HG03196 (cell line): ENCODE data around the gene SGCG.
"Not testable (repeated sequence)": the region's sequence is repeated elsewhere in the genome, so short reads cannot be mapped to it uniquely, and the experiment has no call there.

Experiments used
- ATAC-seq: cut with Tn5 transposase; IDR thresholded peaks from one replicate; pipeline ENCODE4 v1.9.1; 2021; ENCODE audit not compliant: unreplicated experiment

SGCG gene, protein sequence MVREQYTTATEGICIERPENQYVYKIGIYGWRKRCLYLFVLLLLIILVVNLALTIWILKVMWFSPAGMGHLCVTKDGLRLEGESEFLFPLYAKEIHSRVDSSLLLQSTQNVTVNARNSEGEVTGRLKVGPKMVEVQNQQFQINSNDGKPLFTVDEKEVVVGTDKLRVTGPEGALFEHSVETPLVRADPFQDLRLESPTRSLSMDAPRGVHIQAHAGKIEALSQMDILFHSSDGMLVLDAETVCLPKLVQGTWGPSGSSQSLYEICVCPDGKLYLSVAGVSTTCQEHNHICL

DNA sequence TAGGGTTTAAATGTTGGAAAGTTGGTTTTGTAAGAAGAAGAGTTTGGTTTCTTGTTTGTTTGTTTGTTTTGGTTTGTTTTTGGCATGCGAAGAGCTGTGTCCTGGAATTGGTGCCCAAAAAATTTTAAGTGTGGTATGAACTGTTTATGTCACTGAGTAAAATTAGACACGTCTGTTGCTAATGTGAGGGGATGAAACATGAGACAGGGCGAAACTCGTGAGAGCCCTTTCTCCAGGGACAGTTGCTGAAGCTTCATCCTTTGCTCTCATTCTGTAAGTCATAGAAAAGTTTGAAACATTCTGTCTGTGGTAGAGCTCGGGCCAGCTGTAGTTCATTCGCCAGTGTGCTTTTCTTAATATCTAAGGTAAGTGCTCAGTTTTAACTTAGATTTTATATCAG lies at the start of gene SGCG:
TSS of gene SGCG (plus strand) at position 269 of the 400 bp plus-strand sequence. CDS start 22,716 bp downstream, outside the sequence.
- no peak for ATAC-seq

DNA sequence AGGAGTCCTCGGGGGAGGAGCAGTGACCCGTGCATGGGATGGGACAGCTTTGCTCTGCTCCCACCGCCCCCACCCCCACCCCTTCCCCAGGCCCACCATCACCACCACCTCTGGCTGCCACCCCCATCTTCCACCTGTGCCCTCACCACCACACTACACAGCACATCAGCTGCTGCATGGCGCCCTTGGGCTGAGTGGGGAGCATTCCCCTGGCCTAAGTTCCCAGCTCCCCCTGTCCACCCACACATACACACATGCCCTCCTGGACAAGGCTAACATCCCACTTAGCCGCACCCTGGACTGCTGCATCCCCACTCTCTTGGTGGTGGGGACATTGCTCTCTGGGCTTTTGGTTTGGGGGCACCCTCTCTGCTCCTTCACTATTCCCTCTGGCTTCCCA lies 46.2 kb upstream of the SGCG start:
- ATAC-seq: no peak

DNA sequence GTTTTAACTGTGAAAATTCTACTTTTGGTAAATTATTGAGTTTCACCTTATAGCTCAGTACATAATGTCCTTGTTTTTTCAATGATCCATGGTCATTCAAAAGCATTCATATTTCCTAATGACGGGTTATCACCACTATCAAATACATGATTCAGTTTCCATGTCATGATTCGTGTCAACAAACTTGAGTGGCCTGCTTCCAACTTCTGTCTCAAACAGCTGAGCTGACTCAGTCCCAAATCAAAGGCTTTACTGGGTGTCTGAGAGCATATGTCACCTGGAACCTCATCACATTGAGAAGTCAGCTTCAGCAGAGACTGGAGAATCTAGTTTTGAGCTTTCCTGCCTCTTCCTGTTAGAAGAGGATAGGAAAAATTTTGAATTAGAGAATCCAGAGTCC lies 40.3 kb upstream of the SGCG start:
- ATAC-seq: no peak

DNA sequence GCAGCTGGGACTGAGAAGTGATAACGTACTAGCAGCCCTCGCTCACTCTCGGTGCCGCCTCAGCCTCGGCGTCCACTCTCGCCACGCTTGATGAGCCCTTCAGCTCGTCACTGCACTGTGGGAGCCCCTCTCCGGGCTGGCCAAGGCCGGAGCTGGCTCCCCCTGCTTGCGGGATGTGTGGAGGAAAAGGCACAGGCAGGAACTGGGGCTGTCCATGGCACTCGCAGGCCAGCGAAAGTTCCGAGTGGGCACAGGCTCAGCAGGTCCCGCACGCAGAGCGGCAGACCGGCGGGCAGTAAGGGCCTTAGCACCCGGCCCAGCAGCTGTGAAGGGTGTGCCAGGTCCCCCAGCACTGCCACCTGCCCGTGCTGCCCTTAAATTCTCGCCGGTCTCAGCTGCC lies 38.8 kb upstream of the SGCG start:
- no peak for ATAC-seq

DNA sequence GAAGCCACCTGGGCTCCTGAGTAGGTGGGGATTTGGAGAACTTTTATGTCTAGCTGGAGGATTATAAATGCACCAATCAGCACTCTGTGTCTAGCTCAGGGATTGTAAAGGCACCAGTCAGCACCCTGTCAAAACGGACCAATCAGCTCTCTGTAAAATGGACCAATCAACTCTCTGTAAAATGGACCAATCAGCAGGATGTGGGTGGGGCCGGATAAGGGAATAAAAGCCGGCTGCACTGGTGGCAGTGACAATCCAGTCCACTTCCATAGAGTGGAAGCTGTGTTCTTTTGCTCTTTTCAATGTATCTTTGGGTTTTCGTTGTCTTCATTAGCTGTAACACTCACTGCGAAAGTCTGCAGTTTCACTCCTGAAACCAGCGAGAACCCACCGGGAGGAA lies 38.2 kb upstream of the SGCG start:
- ATAC-seq: not testable (repeated sequence)

DNA sequence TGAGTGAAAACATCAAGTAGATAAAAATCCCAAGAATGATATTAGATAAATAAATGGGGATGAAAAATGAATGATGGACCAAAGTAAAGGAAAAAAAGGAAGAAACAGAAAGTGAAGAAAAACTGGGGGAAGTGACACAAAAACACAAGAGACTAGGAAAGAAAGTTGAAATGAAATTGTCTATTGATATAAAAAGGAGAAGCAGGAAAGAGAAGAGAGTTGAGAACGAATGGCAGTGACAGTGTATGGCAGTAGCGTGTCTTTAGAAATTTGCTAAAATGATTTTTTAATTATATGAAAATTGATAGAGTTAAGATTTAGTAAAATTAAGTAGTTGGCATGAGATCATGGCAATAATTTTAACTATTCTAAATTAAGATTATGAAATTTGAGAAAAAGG lies 36.3 kb upstream of the SGCG start:
- no peak for ATAC-seq

DNA sequence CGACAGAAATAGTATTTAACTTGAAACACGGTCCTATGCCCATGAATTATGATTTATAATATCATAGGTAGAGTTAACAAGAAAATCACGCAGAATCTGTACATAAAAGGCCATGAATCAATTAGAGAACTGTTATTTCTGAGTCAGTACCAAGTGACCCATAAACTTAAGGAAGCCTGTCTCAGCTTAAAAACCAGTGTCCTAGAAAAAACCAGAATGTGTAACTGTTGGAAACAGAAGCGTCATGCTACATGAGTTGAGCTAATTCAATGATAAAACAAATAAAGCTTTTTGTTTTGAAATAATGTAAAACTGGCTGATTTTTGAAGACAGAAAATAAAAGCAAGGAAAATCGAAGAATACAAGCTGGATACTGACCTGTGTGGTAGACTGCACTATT lies 34.8 kb upstream of the SGCG start:
- ATAC-seq: no peak

DNA sequence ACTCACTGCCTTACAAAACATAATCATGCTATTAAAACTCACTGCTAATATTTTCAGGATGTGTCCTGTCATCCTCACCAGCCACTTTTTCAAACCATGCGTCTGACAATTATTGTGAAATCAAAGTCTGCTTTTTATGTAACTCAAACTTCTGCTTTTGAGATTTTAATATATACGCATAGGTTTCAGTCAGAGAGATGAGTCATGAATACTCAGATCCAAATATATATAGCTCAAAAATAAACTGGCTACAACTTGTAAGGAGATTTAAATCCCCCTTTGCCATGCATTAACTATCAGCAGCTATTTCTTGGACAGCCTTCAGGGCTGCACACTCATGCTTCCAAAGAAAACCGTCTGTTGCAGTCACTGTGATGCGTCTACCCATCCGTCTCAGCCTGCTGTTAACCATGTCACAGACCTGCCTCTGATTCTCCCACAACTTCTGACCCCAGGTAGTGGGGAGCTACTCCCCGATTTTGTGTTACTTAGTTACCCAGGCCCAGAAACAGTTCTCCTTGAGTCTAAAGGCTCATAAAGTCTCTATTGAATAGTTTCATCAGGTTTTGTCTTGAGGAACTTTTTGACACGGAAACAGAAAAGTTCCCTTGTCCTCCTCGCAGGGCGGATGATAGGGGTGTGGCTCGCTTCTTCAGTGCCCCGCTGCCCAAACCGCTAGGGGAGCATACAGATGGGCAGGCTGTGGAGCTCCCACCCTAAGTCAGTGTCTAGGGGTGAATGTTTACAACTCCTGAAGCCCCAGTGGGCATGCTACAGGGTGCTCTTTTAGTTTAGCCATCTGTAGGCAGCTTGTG lies 33.8 kb upstream of the SGCG start:
- no peak for ATAC-seq

DNA sequence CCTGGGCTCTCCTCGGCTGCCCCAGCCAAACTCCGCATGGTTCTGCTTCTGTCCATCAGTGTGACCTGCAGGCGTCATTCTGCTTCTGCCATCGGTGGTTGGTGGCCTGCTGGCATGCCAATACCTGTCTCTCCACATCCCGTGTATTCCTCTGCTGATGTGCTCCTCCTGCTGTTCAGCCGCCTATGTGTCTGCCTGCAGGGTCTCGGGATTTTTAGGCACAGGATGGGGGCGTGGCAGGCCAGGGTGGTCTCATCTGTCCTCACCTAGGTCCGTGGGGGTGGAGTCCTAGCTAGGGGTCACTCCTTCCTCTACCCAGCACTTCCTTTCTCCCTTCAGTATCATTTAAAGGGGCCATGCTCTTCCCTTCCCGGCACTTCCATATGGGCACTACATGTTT lies 33.0 kb upstream of the SGCG start:
- no peak for ATAC-seq

DNA sequence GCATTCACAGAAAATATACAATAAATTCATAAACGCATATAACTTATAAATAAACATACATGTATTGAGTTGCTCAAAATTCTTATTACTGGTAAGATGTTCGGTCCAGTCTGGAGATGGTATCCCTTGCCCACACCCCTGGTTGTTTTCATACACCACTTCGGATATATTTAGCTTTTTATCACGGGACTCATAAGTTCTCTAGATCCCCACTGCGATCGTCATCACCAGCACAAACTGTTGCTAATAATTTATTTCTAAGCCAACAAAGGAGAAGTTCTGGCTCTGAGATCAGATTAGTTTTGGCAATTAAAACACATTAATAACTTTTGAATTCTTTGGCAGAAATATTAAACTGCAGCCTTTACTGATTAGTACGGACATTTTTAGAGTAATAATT lies 23.0 kb upstream of the SGCG start:
- no peak for ATAC-seq

DNA sequence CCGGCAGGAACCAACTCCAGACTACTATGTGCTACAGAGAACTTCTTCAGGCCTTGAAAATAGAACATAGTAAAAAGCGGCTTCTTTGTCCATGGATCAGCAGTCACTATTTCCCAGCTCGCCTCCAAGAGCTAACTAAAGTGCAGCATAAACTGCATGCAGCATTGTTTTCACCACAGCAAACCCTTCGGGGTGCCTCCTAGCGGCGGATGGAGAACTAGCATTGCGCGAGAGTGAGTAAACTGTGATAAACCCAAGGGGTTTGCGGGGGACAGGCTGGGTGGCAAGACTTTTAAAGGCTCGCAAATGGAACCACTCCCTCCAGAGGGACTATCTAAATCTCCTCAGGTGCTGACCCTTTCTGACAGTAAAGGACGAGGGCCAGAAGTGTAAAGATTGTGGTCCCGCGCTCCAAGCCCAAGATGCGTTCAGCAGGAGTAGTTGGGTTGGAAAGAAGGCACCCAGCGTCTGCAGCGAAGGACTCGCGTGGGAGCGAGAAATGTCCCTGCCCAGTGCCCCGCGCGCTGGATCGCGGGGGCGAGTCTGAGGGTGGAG lies 21.5 kb upstream of the SGCG start:
- no peak for ATAC-seq

DNA sequence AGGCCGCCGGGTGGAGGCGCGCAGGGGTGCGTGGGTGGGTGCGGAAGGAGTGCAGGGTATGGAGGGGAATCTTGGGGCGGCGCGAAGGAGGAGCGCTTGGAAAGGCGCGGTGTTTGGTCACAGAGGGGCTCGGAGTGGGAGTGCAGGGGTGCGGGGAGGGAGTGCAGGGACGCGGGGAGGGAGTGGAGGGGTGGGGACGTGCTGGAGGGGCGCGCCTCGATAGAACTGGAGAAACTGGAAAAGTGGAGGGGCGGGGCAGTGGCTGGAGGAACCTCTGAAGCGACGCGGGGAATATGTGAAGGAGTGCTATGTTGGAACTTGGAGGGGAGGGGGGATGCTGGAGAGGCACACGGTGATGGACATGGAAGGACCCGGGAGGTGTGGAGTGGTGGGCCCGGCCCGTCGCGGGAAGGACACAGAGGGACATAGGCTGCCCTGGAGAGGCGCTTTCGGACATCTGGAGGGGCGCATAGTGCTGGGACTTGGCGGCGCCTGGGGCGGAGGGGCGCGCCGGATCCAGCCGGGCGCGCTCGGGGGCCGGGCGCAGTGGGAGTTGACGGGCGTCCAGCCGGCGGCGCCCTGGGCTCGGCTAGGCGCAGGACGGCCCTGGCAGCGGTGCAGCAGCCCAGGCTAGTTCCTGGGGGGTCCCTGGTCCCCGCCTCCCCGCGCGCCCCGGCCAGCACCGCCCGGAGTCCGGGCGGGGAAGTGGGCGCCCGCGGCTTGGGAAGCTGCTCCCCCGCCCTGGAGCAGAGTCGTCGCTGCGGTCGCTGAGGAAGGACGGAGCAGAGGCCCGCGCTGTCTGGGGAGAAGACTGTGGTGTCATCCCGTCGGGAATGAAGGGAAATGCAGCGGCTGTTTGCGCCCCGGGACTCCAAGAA lies 20.8 kb upstream of the SGCG start:
- no peak for ATAC-seq

DNA sequence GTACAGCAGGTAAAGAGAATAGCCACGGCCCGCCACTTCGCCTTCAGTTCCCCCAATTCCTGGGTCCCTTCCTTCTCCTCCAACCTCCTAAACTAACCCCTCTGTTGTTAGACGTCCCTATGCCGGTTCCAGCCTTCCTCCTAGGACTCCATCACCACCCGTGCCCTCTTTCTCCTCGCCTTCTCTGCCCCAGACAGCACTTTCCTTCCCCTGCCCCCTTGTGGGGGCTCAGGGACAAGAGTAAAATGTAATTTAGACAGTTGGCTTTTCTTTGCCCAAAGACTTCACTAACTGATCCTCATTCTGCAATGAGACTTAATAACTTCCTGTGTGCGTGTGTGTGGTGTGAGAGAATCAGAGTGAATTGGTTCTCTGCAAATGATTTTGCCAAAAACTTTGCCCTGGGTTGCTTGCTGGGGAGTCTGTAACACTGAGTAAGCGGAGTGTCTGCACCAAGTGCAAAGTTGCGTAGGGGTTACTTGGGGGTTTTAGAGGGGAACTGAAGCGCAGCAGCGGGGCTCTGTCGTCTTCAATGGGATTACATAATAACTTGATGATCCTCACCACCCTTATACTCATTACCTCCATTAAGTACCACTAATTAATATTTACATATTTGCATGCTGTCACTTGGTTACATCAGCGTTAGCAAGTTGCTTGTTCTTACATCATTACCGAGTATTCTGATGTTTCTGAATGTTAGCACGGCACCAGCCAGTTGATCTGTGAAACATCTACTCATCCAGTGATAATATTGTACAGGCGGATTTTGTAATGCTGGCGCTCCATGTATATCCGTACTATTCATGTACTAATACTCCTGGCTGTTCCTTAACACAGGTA lies 19.9 kb upstream of the SGCG start:
- no peak for ATAC-seq

DNA sequence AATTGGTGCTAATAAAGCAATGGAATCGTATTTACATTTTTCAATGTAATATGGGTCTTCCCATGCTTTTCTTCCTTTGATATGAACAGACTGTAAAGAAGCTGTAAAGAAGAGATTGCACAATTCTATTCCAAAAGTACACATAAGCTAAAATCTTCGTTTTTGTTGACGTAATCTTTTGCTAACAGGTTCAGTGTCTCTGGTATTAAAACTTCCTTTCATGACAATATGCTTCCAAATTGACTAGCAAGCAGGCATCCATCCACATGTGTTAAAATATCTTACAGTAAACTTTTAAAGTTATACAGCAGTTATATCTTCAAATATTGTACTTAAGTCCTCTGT lies 19.3 kb upstream of the SGCG start:
- no peak for ATAC-seq

DNA sequence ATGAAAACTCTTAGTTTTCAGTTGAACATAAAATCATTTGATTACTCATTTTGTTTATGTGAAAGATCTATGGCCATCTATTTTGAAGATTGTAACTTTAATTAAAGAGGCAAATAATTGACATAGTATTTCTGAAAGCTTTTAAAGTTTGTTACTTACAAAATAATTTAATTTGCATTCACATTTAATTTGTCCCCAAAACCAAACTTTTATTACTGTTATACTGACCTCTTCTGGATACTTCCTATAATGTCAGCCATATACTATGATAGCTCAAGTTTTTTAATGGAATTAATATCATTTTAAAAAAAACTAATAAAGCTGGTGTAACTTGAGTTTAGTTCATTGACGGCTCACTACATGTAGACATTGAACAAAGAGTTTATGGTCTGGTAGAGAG lies 4.9 kb upstream of the SGCG start:
- no peak for ATAC-seq

DNA sequence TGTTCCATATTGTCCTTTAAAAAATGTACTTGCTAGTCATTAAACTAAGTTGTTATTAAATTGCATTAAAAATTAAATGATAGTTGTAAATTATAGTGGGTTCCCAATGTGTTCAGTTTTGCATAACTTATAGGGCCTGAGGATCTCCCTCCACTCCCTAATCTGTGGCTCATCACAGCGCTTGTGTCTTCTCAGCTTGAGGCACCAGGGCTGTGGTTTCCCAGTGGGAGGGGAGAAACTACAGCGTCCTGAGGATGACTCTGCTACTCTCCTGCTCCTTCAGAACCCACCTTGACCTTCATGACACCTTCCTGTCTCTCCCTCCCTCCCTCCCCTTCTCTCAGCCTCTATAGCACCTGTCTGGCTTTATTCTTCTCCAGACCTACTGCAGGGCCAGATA lies 1.4 kb downstream of the SGCG start:
- ATAC-seq: no peak

DNA sequence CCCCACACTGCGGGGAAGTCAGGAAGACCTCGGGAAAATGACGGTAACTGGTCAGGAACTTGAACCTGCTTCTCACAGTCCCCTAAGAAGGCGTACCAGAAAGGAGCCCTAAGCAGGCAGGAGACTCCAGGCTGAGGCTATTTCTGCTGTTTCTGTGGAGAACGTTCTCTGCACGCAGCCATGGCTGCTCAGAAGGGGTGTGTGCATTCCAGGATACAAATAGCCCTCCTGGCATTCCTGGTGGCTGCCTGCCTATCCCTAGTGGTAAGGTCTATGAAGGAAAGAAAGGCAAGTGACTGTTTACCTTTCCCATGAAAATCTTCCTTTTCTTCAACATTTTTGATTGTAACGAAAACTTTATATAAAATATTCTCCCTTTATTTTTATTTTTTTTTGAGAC lies 2.5 kb downstream of the SGCG start:
- no peak for ATAC-seq

DNA sequence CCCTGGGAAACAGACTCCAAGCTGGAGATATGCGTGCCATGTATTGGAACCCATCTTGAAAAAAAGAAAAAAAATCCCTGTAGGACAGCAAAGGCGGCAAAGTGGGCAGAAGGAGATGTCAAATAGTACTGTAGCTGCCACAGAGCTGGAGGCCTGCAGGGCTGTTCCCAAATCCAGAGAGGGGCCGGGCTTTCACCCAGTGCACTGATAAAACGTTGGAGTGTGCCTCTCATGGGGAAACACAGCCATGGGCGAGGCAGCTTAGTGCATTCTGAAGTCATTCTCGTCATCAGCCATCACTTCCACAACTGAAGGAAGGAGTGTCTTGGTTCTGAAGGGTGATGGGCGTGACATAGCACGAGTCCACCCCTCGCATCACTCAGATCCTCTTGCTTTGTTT lies 4.8 kb downstream of the SGCG start:
- no peak for ATAC-seq

DNA sequence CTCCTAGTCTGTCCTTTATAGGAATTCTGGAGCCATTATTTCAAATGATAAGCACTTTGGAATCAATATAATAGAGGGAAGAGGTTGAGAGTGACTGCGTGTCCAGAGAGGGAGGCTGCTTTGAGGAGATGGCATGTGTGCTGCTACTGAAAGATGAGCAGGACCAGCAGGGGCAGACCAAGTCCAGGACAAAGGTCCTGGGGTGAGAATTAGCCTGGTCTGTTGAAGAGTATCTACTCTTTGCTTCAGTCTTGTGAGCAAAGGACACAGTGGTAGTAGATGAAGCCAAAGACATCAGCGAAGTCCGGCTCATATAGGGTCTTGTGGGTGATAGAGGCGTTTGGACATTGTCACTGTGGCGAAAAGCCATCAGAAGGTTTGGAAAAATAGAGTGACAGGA lies 21.1 kb downstream of the SGCG start:
- no peak for ATAC-seq

DNA sequence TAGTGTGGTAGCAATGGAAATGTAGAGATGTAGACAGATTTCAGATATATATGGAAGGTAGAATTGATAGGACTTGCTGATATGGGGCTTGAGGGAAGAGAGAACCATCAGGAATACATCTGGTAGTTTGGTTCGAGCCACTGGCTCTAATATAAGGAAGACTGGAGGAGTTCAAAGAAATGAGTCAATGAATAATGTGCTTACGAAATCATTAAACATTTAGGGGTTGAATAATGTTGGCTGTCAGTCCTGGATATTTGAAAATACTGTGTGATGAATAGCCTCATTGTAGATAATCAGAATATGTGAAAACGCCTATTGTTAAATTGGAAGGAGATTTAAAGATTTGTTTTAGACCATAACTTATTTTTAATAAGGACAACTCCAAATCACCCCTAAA lies 21.6 kb downstream of the SGCG start:
- no peak for ATAC-seq

DNA sequence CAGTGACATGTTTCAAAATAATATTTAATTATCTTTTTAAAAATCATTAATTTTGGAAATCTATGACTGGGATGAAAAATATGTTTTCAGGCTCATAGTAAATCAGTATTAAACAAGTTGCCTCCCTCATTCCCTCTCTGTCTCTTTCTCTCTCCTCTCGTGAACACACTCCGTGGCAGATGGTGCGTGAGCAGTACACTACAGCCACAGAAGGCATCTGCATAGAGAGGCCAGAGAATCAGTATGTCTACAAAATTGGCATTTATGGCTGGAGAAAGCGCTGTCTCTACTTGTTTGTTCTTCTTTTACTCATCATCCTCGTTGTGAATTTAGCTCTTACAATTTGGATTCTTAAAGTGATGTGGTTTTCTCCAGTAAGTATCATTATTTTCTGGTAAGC lies 22.7 kb downstream of the SGCG start:
- ATAC-seq: no peak
